GM18873 (cell line): ENCODE results near the gene BEND4.
A peak's percentile ranks its signal among the peaks of the same experiment; 100 is the strongest.

Experiments used
- ATAC-seq: cut with Tn5 transposase; IDR thresholded peaks from one replicate; pipeline ENCODE4 v1.9.1; 2021; ENCODE audit warnings: mild to moderate bottlenecking, moderate library complexity, moderate number of reproducible peaks; ENCODE audit not compliant: unreplicated experiment, low FRiP score

BEND4 gene

DNA sequence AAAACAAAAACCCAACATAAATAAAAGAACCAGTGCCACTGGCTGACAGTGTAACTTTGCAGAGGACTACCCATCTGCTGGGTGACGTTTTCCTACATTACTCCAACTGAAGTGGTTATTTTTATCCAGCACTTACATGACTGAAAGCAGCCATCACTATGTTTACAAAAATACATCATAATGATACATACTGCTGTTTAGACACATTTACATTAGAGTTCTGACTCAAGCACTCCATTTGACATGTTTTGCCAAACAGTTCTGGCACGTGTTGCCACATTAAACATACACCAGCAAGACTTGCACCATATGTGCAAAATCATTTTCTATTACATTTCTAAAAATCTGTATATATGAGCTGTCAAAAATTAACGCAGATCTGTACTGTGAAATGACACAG, 39.6 kb downstream of the BEND4 start:
- no peak for ATAC-seq

DNA sequence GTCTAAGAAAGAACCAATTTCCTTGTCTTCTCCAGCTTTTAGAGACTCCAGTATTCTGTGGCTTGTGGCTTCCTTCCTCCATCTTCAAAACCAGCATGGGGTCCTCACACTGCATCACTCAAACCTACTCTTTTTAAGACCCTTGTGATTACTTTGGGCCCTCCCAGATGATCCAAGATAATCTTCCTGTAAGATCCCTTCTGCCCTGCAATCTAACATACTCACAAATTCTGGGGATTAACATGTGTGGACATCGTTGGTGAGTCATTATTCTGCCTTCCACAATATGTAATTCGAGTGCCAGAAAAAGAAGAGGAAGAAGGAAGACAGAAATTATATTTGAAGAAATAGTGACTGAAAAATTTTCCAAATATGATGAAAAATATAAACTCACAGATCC, 47.9 kb downstream of the BEND4 start:
- ATAC-seq = no peak

DNA sequence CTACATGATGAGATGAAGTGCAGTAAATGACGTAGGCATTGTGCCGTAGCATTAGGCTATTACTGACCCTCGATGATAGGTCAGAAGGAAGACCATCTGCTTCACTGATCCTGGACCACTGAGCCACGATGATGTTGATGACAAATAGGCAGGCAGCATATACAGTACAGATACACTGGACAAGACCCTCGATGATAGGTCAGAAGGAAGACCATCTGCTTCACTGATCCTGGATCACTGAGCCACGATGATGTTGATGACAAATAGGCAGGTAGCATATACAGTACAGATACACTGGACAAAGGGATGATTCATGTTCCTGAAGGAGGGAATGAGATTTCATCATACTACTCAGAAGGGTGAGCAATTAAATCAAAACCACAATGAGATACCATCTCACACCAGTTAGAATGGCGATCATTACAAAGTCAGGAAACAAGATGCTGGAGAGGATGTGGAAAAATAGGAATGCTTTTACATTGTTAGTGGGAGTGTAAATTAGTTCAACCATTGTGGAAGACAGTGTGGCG, 50.9 kb downstream of the BEND4 start:
- no peak for ATAC-seq

DNA sequence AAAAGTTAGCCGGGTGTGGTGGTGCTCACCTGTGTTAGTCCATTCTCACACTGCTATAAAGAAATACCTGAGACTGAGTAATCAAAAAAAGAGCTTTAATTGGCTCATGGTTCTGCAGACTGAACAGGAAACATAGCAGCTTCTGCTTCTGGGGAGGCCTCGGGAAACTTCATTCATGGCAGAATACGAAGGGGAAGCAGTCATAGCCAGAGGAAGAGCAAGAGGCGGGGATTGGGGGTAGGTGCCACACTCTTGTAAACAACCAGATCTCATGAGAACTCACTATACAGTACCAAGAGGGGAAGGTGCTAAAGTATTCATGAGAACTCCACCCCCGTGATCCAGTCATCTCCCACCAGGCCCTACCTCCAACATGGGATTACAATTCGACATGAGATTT, 64.1 kb downstream of the BEND4 start:
- ATAC-seq = no peak

DNA sequence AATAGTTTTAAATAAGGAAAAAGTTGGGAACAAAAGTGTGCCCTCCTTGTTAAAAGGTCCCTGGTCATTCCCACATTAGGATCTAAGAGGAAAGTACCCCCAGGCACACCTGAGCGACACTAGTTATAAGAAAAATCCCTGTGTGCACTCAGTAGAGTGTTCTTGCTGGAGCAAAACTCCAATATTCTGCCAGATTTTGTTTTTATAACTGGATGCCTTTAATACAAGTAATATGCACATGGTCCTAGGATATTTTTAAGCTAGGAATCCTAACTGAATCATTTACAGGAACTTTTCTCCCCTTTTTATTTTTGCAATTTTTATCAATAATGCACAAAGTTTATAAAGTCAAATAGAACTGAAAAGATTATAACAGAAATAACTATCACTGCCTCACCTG, 68.6 kb downstream of the BEND4 start:
- no peak for ATAC-seq

DNA sequence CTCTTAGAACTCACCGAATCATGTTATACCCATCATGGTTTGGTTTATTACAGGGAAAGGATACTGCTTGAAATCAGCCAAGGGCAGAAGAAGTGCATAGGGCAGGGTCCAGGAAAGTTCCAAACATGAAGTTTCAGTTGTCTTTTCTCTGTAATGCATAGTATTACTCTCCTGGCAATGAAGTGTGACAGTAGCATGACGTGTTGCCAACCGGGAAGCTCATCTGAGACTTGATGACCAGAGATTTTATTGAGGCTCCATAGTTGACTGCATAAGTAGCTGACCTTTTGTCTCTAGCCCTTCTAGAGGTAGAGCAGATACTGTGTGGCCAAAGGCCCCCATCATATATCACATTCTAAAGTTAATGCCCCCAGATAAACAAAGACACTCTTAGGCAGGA, 72.1 kb downstream of the BEND4 start:
- ATAC-seq = peak; percentile 43

DNA sequence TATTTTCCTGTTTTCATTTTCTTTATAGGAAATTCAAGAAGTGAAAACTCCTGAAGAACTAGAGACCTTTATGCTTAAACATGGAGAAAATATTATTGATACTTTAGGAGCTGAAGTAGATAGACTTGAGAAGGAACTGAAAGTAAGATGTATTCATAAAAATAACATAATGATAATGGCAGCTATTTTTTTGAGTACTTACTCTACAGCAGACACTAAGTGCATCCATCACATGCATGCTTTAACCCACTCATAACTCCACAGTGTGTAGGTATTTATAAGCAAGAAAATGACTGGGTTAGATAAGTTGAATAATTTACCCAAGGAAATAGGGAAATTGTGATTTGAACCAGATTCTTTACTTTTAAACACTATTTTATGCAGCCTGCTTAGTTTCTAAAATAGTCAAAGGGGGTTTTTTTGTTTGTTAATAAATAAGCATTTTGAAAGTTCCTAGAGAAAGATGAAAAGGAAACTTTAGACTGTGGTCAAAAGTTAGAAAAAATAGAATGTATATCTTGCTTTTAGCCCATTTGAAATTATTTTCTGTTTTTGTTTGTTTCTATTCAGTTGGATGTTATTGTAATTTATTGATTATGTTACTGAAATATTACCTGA, 74.2 kb downstream of the BEND4 start:
- peak; percentile 86 for ATAC-seq

DNA sequence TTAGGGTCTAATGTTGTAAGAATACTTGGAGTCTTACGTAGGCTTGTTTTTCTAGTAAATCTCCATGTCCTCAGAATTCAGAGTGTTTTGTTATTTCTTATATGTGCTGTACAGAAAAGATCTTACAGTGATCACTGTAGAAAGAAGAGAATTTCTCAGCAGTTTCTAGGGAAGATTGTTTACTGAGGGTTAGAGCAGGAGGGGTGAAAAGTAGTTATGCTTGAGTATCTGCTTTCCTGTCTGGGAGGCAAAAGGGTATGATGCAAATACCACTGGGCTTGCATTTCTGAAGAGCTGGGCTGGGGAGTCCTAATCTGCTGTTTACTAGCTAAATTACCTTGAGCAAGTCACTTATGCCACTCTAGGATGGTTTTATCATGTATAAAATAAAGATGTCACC, 78.2 kb downstream of the BEND4 start:
- ATAC-seq = no peak

DNA sequence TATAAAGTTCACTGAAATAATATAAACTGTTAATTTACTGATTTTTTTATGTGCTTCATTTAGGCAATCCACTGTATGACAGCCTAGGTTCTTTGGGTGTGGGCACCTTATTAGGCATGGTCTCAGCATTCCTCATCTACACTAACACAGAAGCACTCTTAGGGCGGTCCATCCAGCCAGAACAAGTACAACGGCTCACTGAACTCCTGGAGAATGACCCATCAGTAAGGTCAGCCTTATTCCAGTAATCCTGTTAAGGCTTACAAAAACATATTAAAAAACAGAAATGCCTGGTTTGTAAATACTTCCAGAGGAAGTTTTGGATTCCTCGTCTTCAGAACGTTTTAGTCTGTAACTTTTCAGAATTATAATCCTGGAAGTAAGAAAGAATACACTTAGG, 82.0 kb downstream of the BEND4 start:
- no peak for ATAC-seq

DNA sequence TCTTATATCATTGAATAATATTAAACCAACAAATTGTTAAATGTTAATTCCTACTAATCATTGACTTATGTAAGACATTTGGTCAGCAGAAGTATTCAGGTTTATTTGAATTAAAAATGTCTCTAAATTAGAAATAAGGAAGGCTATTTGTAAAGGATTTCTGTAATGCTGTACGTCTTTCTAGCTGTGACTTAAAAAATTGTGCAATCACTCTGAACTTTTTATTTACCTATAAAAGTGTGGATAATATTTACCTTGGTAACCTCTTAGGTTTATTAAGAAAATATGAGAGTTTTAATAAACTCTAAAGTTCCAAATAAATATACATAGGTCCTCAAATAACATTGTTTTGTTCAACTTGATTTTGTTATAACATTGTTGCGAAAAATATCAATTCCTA, 85.2 kb downstream of the BEND4 start:
- ATAC-seq = no peak

DNA sequence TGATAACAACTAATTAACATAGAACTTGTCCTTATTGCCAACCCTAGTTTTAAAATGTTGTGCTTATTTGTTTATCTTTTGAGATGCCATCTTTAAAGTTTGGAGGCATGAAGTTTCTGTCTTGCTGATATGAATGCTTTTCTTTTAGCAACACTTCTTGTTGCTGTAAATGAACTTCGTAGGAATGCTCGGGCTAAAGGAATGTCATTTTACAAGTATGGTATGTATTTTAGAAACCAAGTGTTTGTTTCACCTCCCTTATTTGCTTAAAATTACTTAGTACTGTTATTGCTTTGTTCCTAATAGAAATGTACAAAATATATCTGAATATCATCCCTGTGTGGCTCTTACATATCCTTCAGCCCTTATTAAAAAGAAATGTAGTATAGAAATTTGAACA, 86.1 kb downstream of the BEND4 start:
- ATAC-seq = no peak
